ENCODE measurements around the gene NAPEPLD. TPM values are rescaled to one million over a fixed set of nuclear protein-coding genes. Genes with fewer than 3 reads are reported as not detected.

Gene NAPEPLD
- total RNA-seq, 4 donors from 2014 or later, result 6.1 to 24.3 (median 10.0) TPM

DNA sequence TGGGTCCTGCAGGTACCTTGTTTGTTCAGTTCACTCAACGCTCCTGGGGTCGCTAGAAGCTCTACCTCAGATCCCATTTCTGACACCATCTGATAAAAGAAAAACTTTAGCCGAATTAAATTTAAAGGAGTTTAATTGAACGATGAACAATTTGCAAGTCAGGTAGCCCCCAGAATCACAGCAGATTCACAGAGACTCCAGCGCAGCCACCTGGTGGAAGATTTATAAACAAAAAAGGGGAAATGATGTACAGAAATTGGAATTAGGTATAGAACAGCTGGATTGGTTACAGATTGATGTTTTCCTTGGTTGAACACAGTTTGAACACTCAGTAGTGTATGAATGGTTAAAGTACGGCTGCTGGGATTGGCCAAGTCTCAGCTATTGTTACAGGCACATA is 97.4 kb downstream of the NAPEPLD start:
- 90% methylated on average over 6 of the region's 6 CpGs for WGBS

More for the DNA sequence above, 97.4 kb downstream of the NAPEPLD start:
- TF ChIP-seq POLR2A (IDR thresholded peaks at IDR 0.05) (no peak), POLR2AphosphoS5 (IDR thresholded peaks at IDR 0.05) (no peak), CTCF (IDR thresholded peaks at IDR 0.05) (no peak), EP300 (IDR thresholded peaks at IDR 0.05) (no peak)
- Histone ChIP-seq H3K36me3 (no peaks in the 10 kb centered on the region), H3K9me3 (no peaks in the 10 kb centered on the region), H3K4me1 (no peaks in the 10 kb centered on the region), H3K27me3 (no peaks in the 10 kb centered on the region), H3K4me3 (no peak overlapping the region), H3K27ac (no peak overlapping the region)
- DNase-seq (ENCODE audit: low spot score in 2 of 2), result no peak

Other genes with a start within 250 kb of the NAPEPLD start
- gene LRRC17, start 236.1 kb downstream of the NAPEPLD start, total RNA-seq, result 1 to 10 TPM; 1.1 to 4.5 (median 3.1) TPM
- 1 to 10 TPM in 1 of 4 donors, under 1 TPM in 3; 0.30 to 1.4 (median 0.81) TPM for gene FBXL13, start 74.3 kb downstream of the NAPEPLD start, total RNA-seq
- 10 to 100 TPM; 37.2 to 60.0 (median 50.0) TPM for gene ARMC10, start 74.0 kb downstream of the NAPEPLD start, total RNA-seq
- gene PMPCB, start 148.3 kb upstream of the NAPEPLD start, total RNA-seq, result 10 to 100 TPM; 38.9 to 61.3 (median 45.4) TPM
- gene DNAJC2, start 195.7 kb upstream of the NAPEPLD start, total RNA-seq, result 10 to 100 TPM; 10.2 to 45.0 (median 17.8) TPM
- gene PSMC2, start 198.5 kb upstream of the NAPEPLD start, total RNA-seq, result 100 to 1,000 TPM in 1 of 4 donors, 10 to 100 TPM in 3; 61.5 to 115 (median 94.0) TPM